HL-60 (cell line): ENCODE results near the gene TNIK.

Experiments used
- GABPA ChIP-seq: IDR thresholded peaks from 2 replicates; pipeline ENCODE4 v1.6.1; 2012; ENCODE audit warnings: low read depth
- POLR2AphosphoS5 ChIP-seq: IDR thresholded peaks from 2 replicates; pipeline ENCODE4 v1.6.1; 2012; ENCODE audit warnings: low read depth
- TF ChIP-seq, protein P1 (sequence below): IDR thresholded peaks from one replicate; pipeline ENCODE4 v1.5.1; 2011; ENCODE audit warnings: low read length, control low read depth, inconsistent platforms; ENCODE audit not compliant: insufficient read depth
- TF ChIP-seq, protein P2 (sequence below): IDR thresholded peaks from 2 replicates; pipeline ENCODE4 v1.6.1; 2012; ENCODE audit warnings: low read depth; ENCODE audit not compliant: insufficient replicate concordance

DNA sequence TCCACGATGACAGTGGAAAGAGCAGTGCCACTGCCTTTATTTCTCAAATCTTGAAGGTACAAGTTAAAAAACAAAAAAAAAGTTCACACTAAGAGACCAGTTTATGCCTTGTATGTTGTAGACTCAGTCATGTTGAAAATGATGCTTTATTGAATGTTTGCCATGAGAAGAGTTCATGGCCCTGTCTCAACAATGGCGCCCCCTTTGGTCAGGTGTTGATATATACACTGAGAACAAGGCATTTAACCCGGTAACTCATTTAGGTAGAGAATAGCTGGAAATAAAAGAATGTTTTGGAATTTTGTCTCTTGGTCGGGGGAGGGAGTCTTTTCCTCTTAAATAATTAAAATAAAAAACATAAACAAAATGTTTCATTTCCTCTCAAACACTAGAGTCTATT lies 288.1 kb downstream of the TNIK start:
- TF ChIP-seq, protein P1, sequence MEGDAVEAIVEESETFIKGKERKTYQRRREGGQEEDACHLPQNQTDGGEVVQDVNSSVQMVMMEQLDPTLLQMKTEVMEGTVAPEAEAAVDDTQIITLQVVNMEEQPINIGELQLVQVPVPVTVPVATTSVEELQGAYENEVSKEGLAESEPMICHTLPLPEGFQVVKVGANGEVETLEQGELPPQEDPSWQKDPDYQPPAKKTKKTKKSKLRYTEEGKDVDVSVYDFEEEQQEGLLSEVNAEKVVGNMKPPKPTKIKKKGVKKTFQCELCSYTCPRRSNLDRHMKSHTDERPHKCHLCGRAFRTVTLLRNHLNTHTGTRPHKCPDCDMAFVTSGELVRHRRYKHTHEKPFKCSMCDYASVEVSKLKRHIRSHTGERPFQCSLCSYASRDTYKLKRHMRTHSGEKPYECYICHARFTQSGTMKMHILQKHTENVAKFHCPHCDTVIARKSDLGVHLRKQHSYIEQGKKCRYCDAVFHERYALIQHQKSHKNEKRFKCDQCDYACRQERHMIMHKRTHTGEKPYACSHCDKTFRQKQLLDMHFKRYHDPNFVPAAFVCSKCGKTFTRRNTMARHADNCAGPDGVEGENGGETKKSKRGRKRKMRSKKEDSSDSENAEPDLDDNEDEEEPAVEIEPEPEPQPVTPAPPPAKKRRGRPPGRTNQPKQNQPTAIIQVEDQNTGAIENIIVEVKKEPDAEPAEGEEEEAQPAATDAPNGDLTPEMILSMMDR: no peak
- TF ChIP-seq POLR2AphosphoS5: no peak
- TF ChIP-seq, protein P2, sequence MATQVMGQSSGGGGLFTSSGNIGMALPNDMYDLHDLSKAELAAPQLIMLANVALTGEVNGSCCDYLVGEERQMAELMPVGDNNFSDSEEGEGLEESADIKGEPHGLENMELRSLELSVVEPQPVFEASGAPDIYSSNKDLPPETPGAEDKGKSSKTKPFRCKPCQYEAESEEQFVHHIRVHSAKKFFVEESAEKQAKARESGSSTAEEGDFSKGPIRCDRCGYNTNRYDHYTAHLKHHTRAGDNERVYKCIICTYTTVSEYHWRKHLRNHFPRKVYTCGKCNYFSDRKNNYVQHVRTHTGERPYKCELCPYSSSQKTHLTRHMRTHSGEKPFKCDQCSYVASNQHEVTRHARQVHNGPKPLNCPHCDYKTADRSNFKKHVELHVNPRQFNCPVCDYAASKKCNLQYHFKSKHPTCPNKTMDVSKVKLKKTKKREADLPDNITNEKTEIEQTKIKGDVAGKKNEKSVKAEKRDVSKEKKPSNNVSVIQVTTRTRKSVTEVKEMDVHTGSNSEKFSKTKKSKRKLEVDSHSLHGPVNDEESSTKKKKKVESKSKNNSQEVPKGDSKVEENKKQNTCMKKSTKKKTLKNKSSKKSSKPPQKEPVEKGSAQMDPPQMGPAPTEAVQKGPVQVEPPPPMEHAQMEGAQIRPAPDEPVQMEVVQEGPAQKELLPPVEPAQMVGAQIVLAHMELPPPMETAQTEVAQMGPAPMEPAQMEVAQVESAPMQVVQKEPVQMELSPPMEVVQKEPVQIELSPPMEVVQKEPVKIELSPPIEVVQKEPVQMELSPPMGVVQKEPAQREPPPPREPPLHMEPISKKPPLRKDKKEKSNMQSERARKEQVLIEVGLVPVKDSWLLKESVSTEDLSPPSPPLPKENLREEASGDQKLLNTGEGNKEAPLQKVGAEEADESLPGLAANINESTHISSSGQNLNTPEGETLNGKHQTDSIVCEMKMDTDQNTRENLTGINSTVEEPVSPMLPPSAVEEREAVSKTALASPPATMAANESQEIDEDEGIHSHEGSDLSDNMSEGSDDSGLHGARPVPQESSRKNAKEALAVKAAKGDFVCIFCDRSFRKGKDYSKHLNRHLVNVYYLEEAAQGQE: no peak
- no peak for TF ChIP-seq GABPA
